Sigmoid colon (tissue), 4 donors: ENCODE measurements around the gene PSMG3.

ENCODE experiments used
- CTCF ChIP-seq, 4 experiments: fragments of 450-650 bp in 3 of 4; fragments of 200-600 bp in 1 of 4; IDR thresholded peaks; one replicate each; pipeline ENCODE4 v1.5.1; 2016 to 2019; ENCODE audit warnings: antibody characterized with exemption in 4 of 4, mild to moderate bottlenecking in 3 of 4, moderate library complexity in 2 of 4
- EP300 ChIP-seq, 4 donors: sonication (generic); formaldehyde crosslinking; IDR thresholded peaks; one replicate each; pipeline ENCODE4 v1.6.1; 2017; ENCODE audit warnings: antibody characterized with exemption in 4 of 4
- POLR2A ChIP-seq, 2 donors: fragments of 450-650 bp; IDR thresholded peaks; one replicate each; pipeline ENCODE4 v1.6.1; 2016; ENCODE audit warnings: antibody characterized with exemption in 2 of 2, mild to moderate bottlenecking in 2 of 2, moderate library complexity in 2 of 2

- no peak for TF ChIP-seq CTCF (IDR thresholded peaks at IDR 0.05)
- no peak for TF ChIP-seq POLR2A (IDR thresholded peaks at IDR 0.05)
- TF ChIP-seq EP300 (IDR thresholded peaks at IDR 0.05), result no peak
Observed at GRCh38 chr7:1558181-1558811, 11.5 kb downstream of the PSMG3 start.
